K562 (cell line): ENCODE data around the gene HSPA5. TPM values are rescaled to one million over a fixed set of nuclear protein-coding genes. Genes with fewer than 3 reads are reported as not detected.

Experiments
- ATAC-seq: fragments of 200-7000 bp; cut with Tn5 transposase; 3 replicates; pipeline ENCODE4 v1.9.1; 2020; ENCODE audit warnings: moderate library complexity
- BruUV-seq: library from RNA; stranded (reverse); fragments of 400-500 nt; replicated peaks from 2 replicates; lab custom pipeline; 2021; lab: Mats Ljungman, UMichigan
- CTCF ChIA-PET: fragments of 300-600 bp; formaldehyde crosslinking; extraction: SDS; loops from one replicate; lab custom pipeline; 2021; ENCODE audit warnings: low intra/inter-chr PET ratio; lab: Yijun Ruan, JAX
- POLR2A ChIA-PET: fragments of 300-600, 350-650 bp; sonication (Branson Sonifier 250); formaldehyde crosslinking; extraction: SDS; loops from one replicate; lab custom pipeline; 2021; ENCODE audit warnings: antibody characterized with exemption, inconsistent platforms; lab: Yijun Ruan, JAX
- DNase-seq, 4 experiments: peaks; one replicate each; pipeline versions ENCODE4 v3.0.0 to v3.0.0-alpha.2; 2011 to 2018; ENCODE audit warnings: low spot score in 3 of 4, mixed read lengths in 3 of 4; ENCODE audit errors: extremely low read depth in 1 of 4
- FAIRE-seq: peaks from 2 replicates; lab custom pipeline; 2011; peaks lifted over from hg19 to GRCh38; lab: Jason Lieb, UNC
- H2AFZ ChIP-seq: 2 replicates; pipeline ENCODE4 v1.6.0; 2011; ENCODE audit warnings: low read depth, low read length, control low read depth, inconsistent platforms
- H3K27ac ChIP-seq: fragments of 200-600 bp; 3 replicates; pipeline ENCODE4 v1.8.0; 2011; ENCODE audit warnings: low read depth, mild to moderate bottlenecking, control low read depth, inconsistent platforms, low read length, moderate library complexity, mixed read lengths; ENCODE audit errors: extremely low read depth
- H3K27me3 ChIP-seq, 2 experiments: fragments of 300-600 bp in 1 of 2; 2 replicates in 1 of 2; 3 replicates in 1 of 2; pipeline versions ENCODE4 v1.6.0 to v1.8.0; 2011; ENCODE audit warnings: inconsistent platforms in 2 of 2, low read length in 2 of 2, mild to moderate bottlenecking in 1 of 2, mixed read lengths in 1 of 2, moderate library complexity in 1 of 2; ENCODE audit not compliant: control insufficient read depth in 2 of 2, insufficient read depth in 2 of 2
- H3K36me3 ChIP-seq: fragments of 300-600 bp; 3 replicates; pipeline ENCODE4 v1.8.0; 2011; ENCODE audit warnings: mild to moderate bottlenecking, low read length, inconsistent platforms; ENCODE audit not compliant: control insufficient read depth, insufficient read depth
- H3K4me1 ChIP-seq, 2 experiments: fragments of 200-600 bp in 1 of 2; replicated peaks in 1 of 2; 2 replicates in 1 of 2; 3 replicates in 1 of 2; pipeline versions ENCODE4 v1.5.1 to v1.8.0; 2011; ENCODE audit warnings: inconsistent platforms in 2 of 2, low read length in 2 of 2, mild to moderate bottlenecking in 1 of 2, mixed read lengths in 1 of 2, moderate library complexity in 1 of 2; ENCODE audit not compliant: control insufficient read depth in 2 of 2, insufficient read depth in 2 of 2
- H3K4me2 ChIP-seq: 2 replicates; pipeline ENCODE4 v1.6.1; 2011; ENCODE audit warnings: low read length, control low read depth, inconsistent platforms, mixed read lengths; ENCODE audit not compliant: insufficient read depth
- H3K4me3 ChIP-seq: fragments of 200-600 bp; sonication (generic), shearing (Covaris generic); 2 replicates; pipeline ENCODE4 v1.5.1; 2016; ENCODE audit warnings: control low read depth, inconsistent platforms
- H3K79me2 ChIP-seq: fragments of 200-600 bp; 3 replicates; pipeline ENCODE4 v1.8.0; 2011; ENCODE audit warnings: low read length, inconsistent platforms; ENCODE audit not compliant: control insufficient read depth, insufficient read depth
- H3K9ac ChIP-seq, 2 experiments: 2 replicates each; pipeline versions ENCODE4 v1.6.0 to v1.6.1; 2011; ENCODE audit warnings: low read depth in 2 of 2, low read length in 2 of 2, control low read depth in 1 of 2, inconsistent platforms in 1 of 2, mild to moderate bottlenecking in 1 of 2, mixed read lengths in 1 of 2; ENCODE audit not compliant: insufficient read depth in 1 of 2
- H3K9me1 ChIP-seq: one replicate; pipeline ENCODE4 v1.6.0; 2011; ENCODE audit warnings: inconsistent platforms, mild to moderate bottlenecking, low read length, moderate library complexity; ENCODE audit not compliant: control insufficient read depth, insufficient read depth
- H3K9me3 ChIP-seq: replicated peaks from 2 replicates; pipeline ENCODE4 v1.5.1; 2011; ENCODE audit warnings: low read depth, low read length, inconsistent platforms; ENCODE audit not compliant: control insufficient read depth, insufficient read depth
- H4K20me1 ChIP-seq: replicated peaks from 2 replicates; pipeline ENCODE4 v1.6.1; 2011; ENCODE audit warnings: low read length, inconsistent platforms, mixed read lengths; ENCODE audit not compliant: control insufficient read depth, insufficient read depth
- ELF2 ChIP-seq: fragments of 250-450 bp; sonication (Bioruptor Pico); IDR thresholded peaks from 2 replicates; pipeline ENCODE4 v1.5.0; 2021; ENCODE audit warnings: mild to moderate bottlenecking
- JUN ChIP-seq, 2 experiments: sonication (generic) in 1 of 2; formaldehyde crosslinking in 1 of 2; IDR thresholded peaks; 2 replicates each; pipeline versions ENCODE4 v1.6.1 to v1.8.0; 2012 to 2022; ENCODE audit warnings: borderline replicate concordance in 2 of 2, mild to moderate bottlenecking in 2 of 2, improper control_type of control experiment in 1 of 2, low read depth in 1 of 2, low read length in 1 of 2, missing genetic modification reagents in 1 of 2
- NCOA1 ChIP-seq: fragments of 450-650 bp; IDR thresholded peaks from 2 replicates; pipeline ENCODE4 v1.6.1; 2016; ENCODE audit warnings: low read depth
- NFATC3 ChIP-seq: fragments of 450-650 bp; IDR thresholded peaks from 2 replicates; pipeline ENCODE4 v1.6.1; 2017; ENCODE audit warnings: mild to moderate bottlenecking
- PHF20 ChIP-seq: fragments of 450-650 bp; IDR thresholded peaks from 2 replicates; pipeline ENCODE4 v1.6.1; 2018; ENCODE audit not compliant: partially characterized antibody
- RBFOX2 ChIP-seq: fragments of 200-400 bp; formaldehyde crosslinking; IDR thresholded peaks from 2 replicates; pipeline ENCODE4 v1.6.1; 2017; ENCODE audit warnings: low read depth, mild to moderate bottlenecking, low read length, moderate library complexity
- RBM25 ChIP-seq: fragments of 200-400 bp; formaldehyde crosslinking; IDR thresholded peaks from 2 replicates; pipeline ENCODE4 v1.6.1; 2018; ENCODE audit warnings: low read length, low read depth, moderate library complexity; ENCODE audit not compliant: severe bottlenecking
- STAT5A ChIP-seq: IDR thresholded peaks from 2 replicates; pipeline ENCODE4 v1.6.1; 2012; ENCODE audit warnings: low read length, inconsistent platforms, borderline replicate concordance
- TEAD4 ChIP-seq, 2 experiments: sonication (generic) in 1 of 2; formaldehyde crosslinking in 1 of 2; IDR thresholded peaks; 2 replicates each; pipeline versions ENCODE4 v1.6.1 to v1.8.0; 2012 to 2022; ENCODE audit warnings: borderline replicate concordance in 1 of 2, inconsistent platforms in 1 of 2, low read length in 1 of 2, mild to moderate bottlenecking in 1 of 2, missing genetic modification reagents in 1 of 2
- ZKSCAN1 ChIP-seq: fragments of 150-350 bp; IDR thresholded peaks from 2 replicates; pipeline ENCODE4 v1.6.1; 2016; ENCODE audit warnings: low read depth, low read length
- ZNF316 ChIP-seq: fragments of 450-650 bp; IDR thresholded peaks from 2 replicates; pipeline ENCODE4 v1.6.1; 2016
- ZNF699 ChIP-seq: fragments of 250-450 bp; sonication (Bioruptor Pico); IDR thresholded peaks from 2 replicates; pipeline ENCODE4 v1.8.0; 2021; ENCODE audit warnings: mild to moderate bottlenecking, moderate library complexity; ENCODE audit not compliant: insufficient replicate concordance
- WGBS: fragments of 100-300 bp; shearing (Covaris generic); methylation state at CpG from one replicate; pipeline ENCODE4 v1.1.6; 2016; ENCODE audit warnings: low coverage, mixed read lengths; ENCODE audit not compliant: insufficient coverage; ENCODE audit errors: missing lambda C conversion rate; 5-methylcytosine and 5-hydroxymethylcytosine counted together
- in situ Hi-C: fragments of 300-500 bp; cut with MboI; formaldehyde crosslinking; loops from 4 replicates; pipeline ENCODE4 v1.15.0; 2018; ENCODE audit warnings: inconsistent platforms, mixed read lengths
- intact Hi-C: fragments of 100-400 bp; cut with micrococcal nuclease; formaldehyde crosslinking; loops from 2 replicates; pipeline ENCODE4 v1.14.2; 2022
- polyA plus RNA-seq, 8 experiments: library from polyadenylated mRNA; depleted of rRNA in 4 of 8; stranded (reverse) in 5 of 8; unstranded in 3 of 8; fragments of >200 nt; fragmentation: Nextera tagmentation in 2 of 8; fragmentation: Illumina TruSeq in 1 of 8; extraction: Ambion mirVana in 2 of 8; extraction: Trizol in 1 of 8; gene quantifications; 2 replicates each; pipeline versions ENCODE4 v1.2.1 to v1.2.3, GENCODE V29; 2011 to 2014; ENCODE audit warnings: inconsistent platforms in 1 of 8, missing spikeins in 1 of 8
- total RNA-seq, 7 experiments: library from RNA; depleted of rRNA in 6 of 7; stranded (reverse); fragments of >200 nt in 6 of 7; fragmentation: Illumina TruSeq in 2 of 7; extraction: Trizol in 2 of 7; gene quantifications; 2 replicates each; pipeline versions ENCODE4 v1.2.1 to v1.2.3, GENCODE V29; 2011 to 2021; ENCODE audit warnings: low replicate concordance in 1 of 7
- TF ChIP-seq, protein P1 (sequence below): fragments of 150-350 bp; conservative IDR thresholded peaks from 2 replicates; pipeline ENCODE4 v1.6.1; 2014; ENCODE audit warnings: low read length
- TF ChIP-seq, protein P2 (sequence below): fragments of 250-450 bp; sonication (Bioruptor Pico); IDR thresholded peaks from 2 replicates; pipeline ENCODE4 v1.9.0; 2021; ENCODE audit warnings: mild to moderate bottlenecking, inconsistent platforms

The HSPA5 gene
- total and polyA plus RNA-seq, 9 of the 15 experiments (the other 6 are each of a cell fraction or from before 2014, with no cell fraction given), result 48.0 to 265 (median 113) TPM

DNA sequence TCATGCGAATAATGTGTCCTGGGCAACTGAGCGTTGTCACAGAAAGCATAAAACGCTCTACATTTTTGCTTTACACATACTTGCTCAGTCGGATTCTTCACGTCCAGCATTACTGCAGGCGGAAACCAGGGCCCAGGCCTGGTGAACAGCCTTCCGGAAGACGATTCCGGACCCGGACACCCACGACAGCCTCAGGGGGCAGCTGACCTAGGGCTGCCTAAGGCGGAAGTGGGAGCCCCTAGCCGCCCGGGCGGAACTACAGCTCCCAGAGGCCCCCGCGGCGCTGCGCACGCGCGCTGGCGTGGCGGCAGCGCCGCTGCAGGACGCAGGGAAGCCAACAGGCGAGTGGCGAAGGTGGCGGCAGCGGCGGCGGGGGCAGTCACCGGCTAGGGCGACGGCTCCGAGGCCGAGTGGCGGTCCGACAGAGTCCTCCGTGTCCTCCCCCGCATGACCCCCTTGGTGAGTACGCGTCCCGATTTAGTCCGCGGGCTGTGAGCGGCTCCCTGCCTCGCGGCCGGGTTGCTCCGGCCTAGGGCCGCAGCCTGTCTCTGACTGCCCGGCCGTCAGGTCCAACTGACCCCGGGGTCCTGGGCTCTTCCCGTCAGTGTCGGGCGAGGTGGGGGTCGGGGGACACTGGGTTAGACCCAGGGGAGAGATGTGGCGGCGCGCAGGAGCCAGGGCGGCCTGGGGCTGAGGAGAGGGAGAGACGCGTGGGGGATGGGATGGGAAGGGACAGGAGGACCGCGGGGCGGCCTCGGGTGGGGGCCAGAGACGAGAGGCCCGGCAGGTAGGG lies 20.6 kb upstream of the HSPA5 start, which contains the start of gene GAPVD1:
GAPVD1 (plus strand) TSS at position 326 of the 793 bp plus-strand sequence. CDS start 37,096 bp downstream, outside the sequence.
- WGBS, result under 1% methylated on average over 65 of the region's 72 CpGs
- Histone ChIP-seq H3K27me3 (no peaks in the 10 kb centered on the region), H3K27ac (peak within 1 kb of the TSS; percentile 99), H3K4me1 (peaks cover 18 to 22% of the 10 kb centered on the region in 2 experiments; a peak in 4 of 5 replicates), H3K9me3 (no peaks in the 10 kb centered on the region), H3K9ac (peak within 1 kb of the TSS; percentile 91 to 97), H3K36me3 (peaks cover 23% of the 10 kb centered on the region; the same call in 1 of the 3 replicates), H3K79me2 (peaks cover 52% of the 10 kb centered on the region), H3K4me3 (peak within 1 kb of the TSS; percentile 97), H4K20me1 (no peaks in the 10 kb centered on the region), H3K9me1 (no peaks in the 10 kb centered on the region), H2AFZ (peak within 1 kb of the TSS; percentile 100), H3K4me2 (peak within 1 kb of the TSS; percentile 99)
- no TSS peak for BruUV-seq
- ChIA-PET POLR2A (interaction anchor here (0.6 to 4.0 kb wide), 10 partner anchors 10 to 1202 kb away, joined by 3 to 36 read pairs (median 4); partner anchors contain the start of gene HSPA5), CTCF (no interaction called here)
- FAIRE-seq (peak; percentile 82), DNase-seq (peak; percentile 97 to 99 (median 98)), ATAC-seq (peak; percentile 96)
- in situ Hi-C loops (loop anchor here (25.0 kb wide), 1 partner anchor 1226 kb away; no protein-coding TSS in a partner anchor), intact Hi-C loops (loop anchor here (5.0 kb wide), 1 partner anchor 76 kb away; no protein-coding TSS in a partner anchor)
- TF ChIP-seq, protein P1, sequence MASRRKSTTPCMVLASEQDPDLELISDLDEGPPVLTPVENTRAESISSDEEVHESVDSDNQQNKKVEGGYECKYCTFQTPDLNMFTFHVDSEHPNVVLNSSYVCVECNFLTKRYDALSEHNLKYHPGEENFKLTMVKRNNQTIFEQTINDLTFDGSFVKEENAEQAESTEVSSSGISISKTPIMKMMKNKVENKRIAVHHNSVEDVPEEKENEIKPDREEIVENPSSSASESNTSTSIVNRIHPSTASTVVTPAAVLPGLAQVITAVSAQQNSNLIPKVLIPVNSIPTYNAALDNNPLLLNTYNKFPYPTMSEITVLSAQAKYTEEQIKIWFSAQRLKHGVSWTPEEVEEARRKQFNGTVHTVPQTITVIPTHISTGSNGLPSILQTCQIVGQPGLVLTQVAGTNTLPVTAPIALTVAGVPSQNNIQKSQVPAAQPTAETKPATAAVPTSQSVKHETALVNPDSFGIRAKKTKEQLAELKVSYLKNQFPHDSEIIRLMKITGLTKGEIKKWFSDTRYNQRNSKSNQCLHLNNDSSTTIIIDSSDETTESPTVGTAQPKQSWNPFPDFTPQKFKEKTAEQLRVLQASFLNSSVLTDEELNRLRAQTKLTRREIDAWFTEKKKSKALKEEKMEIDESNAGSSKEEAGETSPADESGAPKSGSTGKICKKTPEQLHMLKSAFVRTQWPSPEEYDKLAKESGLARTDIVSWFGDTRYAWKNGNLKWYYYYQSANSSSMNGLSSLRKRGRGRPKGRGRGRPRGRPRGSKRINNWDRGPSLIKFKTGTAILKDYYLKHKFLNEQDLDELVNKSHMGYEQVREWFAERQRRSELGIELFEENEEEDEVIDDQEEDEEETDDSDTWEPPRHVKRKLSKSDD, result peak; percentile 46; the same call in 1 of the 2 replicates
- TF ChIP-seq, protein P2, sequence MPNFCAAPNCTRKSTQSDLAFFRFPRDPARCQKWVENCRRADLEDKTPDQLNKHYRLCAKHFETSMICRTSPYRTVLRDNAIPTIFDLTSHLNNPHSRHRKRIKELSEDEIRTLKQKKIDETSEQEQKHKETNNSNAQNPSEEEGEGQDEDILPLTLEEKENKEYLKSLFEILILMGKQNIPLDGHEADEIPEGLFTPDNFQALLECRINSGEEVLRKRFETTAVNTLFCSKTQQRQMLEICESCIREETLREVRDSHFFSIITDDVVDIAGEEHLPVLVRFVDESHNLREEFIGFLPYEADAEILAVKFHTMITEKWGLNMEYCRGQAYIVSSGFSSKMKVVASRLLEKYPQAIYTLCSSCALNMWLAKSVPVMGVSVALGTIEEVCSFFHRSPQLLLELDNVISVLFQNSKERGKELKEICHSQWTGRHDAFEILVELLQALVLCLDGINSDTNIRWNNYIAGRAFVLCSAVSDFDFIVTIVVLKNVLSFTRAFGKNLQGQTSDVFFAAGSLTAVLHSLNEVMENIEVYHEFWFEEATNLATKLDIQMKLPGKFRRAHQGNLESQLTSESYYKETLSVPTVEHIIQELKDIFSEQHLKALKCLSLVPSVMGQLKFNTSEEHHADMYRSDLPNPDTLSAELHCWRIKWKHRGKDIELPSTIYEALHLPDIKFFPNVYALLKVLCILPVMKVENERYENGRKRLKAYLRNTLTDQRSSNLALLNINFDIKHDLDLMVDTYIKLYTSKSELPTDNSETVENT (CRISPR knock-in tag), result peak; percentile 8; the same call in 1 of the 2 replicates
- no peak for TF ChIP-seq RBM25
- peak; percentile 93 for TF ChIP-seq RBFOX2
- TF ChIP-seq ZKSCAN1, result peak; percentile 95
- TF ChIP-seq PHF20, result peak; percentile 93
- 0 out of 2 replicates have a peak, but pooled peaks have one; percentile 20 for TF ChIP-seq ZNF316
- TF ChIP-seq JUN (IDR thresholded peaks at IDR 0.05; ENCODE audit: borderline replicate concordance, low read depth, low read length), result peak; percentile 44
- peak; percentile 64; the same call in 1 of the 2 replicates for TF ChIP-seq JUN (CRISPR knock-in tag; IDR thresholded peaks at IDR 0.05; ENCODE audit: borderline replicate concordance)
- TF ChIP-seq NFATC3, result no peak
- TF ChIP-seq NCOA1, result 0 out of 2 replicates have a peak, but pooled peaks have one; percentile 26
- TF ChIP-seq ELF2 (CRISPR knock-in tag), result peak; percentile 96
- TF ChIP-seq STAT5A, result peak; percentile 12; the same call in 1 of the 2 replicates
- TF ChIP-seq ZNF699, result no peak
- peak; percentile 42; the same call in 1 of the 2 replicates for TF ChIP-seq TEAD4 (IDR thresholded peaks at IDR 0.05; ENCODE audit: low read length)
- TF ChIP-seq TEAD4 (CRISPR knock-in tag; IDR thresholded peaks at IDR 0.05; ENCODE audit: borderline replicate concordance), result no peak
